WTC11 (cell line): ENCODE data around the gene ZBTB39. TPM values are rescaled to one million over a fixed set of nuclear protein-coding genes. Genes with fewer than 3 reads are reported as not detected.

Experiments
- ATAC-seq: fragments of 200-7000 bp; cut with Tn5 transposase; 2 replicates; pipeline ENCODE4 v1.10.0; 2021; ENCODE audit warnings: mild to moderate bottlenecking, moderate library complexity
- CTCF ChIA-PET: fragments of 300-600 bp; sonication (Branson Sonifier 250); formaldehyde crosslinking; loops from one replicate; lab custom pipeline; 2021; ENCODE audit warnings: antibody characterized with exemption; lab: Charles Lee
- POLR2A ChIA-PET: fragments of 350-600 bp; sonication (Branson Sonifier 250); formaldehyde crosslinking; loops from one replicate; lab custom pipeline; 2021; ENCODE audit warnings: antibody characterized with exemption; lab: Charles Lee
- DNase-seq: peaks from one replicate; pipeline ENCODE4 v3.0.0; 2021; ENCODE audit warnings: low spot score
- H3K27ac Mint-ChIP-seq: 2 replicates; pipeline ENCODE4 v1.8.0; 2021; ENCODE audit warnings: mixed read lengths
- H3K27me3 Mint-ChIP-seq: 2 replicates; pipeline ENCODE4 v1.8.0; 2021; ENCODE audit warnings: low read depth, mild to moderate bottlenecking, moderate library complexity, mixed read lengths
- H3K36me3 Mint-ChIP-seq: 2 replicates; pipeline ENCODE4 v1.8.0; 2021; ENCODE audit warnings: mixed read lengths
- H3K4me1 Mint-ChIP-seq: 2 replicates; pipeline ENCODE4 v1.8.0; 2022; ENCODE audit warnings: mixed read lengths
- H3K4me3 Mint-ChIP-seq: 2 replicates; pipeline ENCODE4 v1.8.0; 2021; ENCODE audit warnings: mild to moderate bottlenecking, moderate library complexity, mixed read lengths
- H3K9me3 Mint-ChIP-seq: 2 replicates; pipeline ENCODE4 v1.8.0; 2021; ENCODE audit warnings: mixed read lengths
- CDX4 ChIP-seq: fragments of 250-450 bp; sonication (Bioruptor Pico); IDR thresholded peaks from 2 replicates; pipeline ENCODE4 v1.9.0; 2021; ENCODE audit warnings: moderate library complexity, mild to moderate bottlenecking, inconsistent platforms, borderline replicate concordance
- E2F5 ChIP-seq: sonication (generic); formaldehyde crosslinking; IDR thresholded peaks from 2 replicates; pipeline ENCODE4 v1.8.1; 2022; ENCODE audit warnings: mild to moderate bottlenecking, moderate library complexity, missing genetic modification reagents
- FOXJ3 ChIP-seq: sonication (generic); formaldehyde crosslinking; IDR thresholded peaks from 2 replicates; pipeline ENCODE4 v1.9.0; 2021; ENCODE audit warnings: missing genetic modification reagents, mild to moderate bottlenecking, borderline replicate concordance
- FOXK1 ChIP-seq: sonication (generic); formaldehyde crosslinking; IDR thresholded peaks from 2 replicates; pipeline ENCODE4 v1.8.0; 2022; ENCODE audit warnings: mild to moderate bottlenecking, moderate library complexity, missing genetic modification reagents
- FOXP1 ChIP-seq: sonication (generic); formaldehyde crosslinking; IDR thresholded peaks from 2 replicates; pipeline ENCODE4 v1.8.0; 2022; ENCODE audit warnings: missing genetic modification reagents, mild to moderate bottlenecking, moderate library complexity, borderline replicate concordance
- GRHL2 ChIP-seq: fragments of 250-450 bp; sonication (Bioruptor Pico); IDR thresholded peaks from 2 replicates; pipeline ENCODE4 v1.8.0; 2022; ENCODE audit warnings: mild to moderate bottlenecking, moderate library complexity; ENCODE audit not compliant: insufficient replicate concordance, severe bottlenecking
- HMGA2 ChIP-seq: fragments of 250-450 bp; sonication (Bioruptor Pico); IDR thresholded peaks from 2 replicates; pipeline ENCODE4 v1.4.0; 2021; ENCODE audit warnings: mild to moderate bottlenecking, moderate library complexity
- JUN ChIP-seq: sonication (generic); formaldehyde crosslinking; IDR thresholded peaks from 2 replicates; pipeline ENCODE4 v1.8.0; 2023; ENCODE audit warnings: mild to moderate bottlenecking, missing genetic modification reagents
- PRDM15 ChIP-seq: sonication (generic); formaldehyde crosslinking; IDR thresholded peaks from 2 replicates; pipeline ENCODE4 v1.8.0; 2022; ENCODE audit warnings: missing genetic modification reagents
- USF2 ChIP-seq: sonication (generic); formaldehyde crosslinking; IDR thresholded peaks from 2 replicates; pipeline ENCODE4 v1.8.1; 2023; ENCODE audit warnings: mild to moderate bottlenecking, missing genetic modification reagents, moderate library complexity
- ZBTB43 ChIP-seq: sonication (generic); formaldehyde crosslinking; IDR thresholded peaks from 2 replicates; pipeline ENCODE4 v1.8.1; 2023; ENCODE audit warnings: mild to moderate bottlenecking, missing genetic modification reagents
- total RNA-seq: library from RNA; stranded (reverse); gene quantifications from 3 replicates; pipeline ENCODE4 v1.2.3, GENCODE V29; 2021

Gene ZBTB39
- total RNA-seq, 1 experiment from 2014 or later: 20.2 TPM

- TF ChIP-seq ZBTB43 (no peak), E2F5 (no peak), JUN (no peak), FOXK1 (CRISPR knock-in tag) (no peak), CDX4 (CRISPR knock-in tag) (no peak), FOXP1 (CRISPR knock-in tag) (no peak), GRHL2 (CRISPR knock-in tag) (no peak)
- TF ChIP-seq, all 79 proteins: peak for 0
- no peaks in the 10 kb centered on the region for H3K9me3 Mint-ChIP-seq
- H3K27ac Mint-ChIP-seq: no peak overlapping the region
- ChIA-PET CTCF (interaction anchor here (1.0 to 1.4 kb wide), 5 partner anchors 9 to 136 kb away, joined by 3 to 6 read pairs (median 3); no protein-coding TSS in a partner anchor), POLR2A (no interaction called here)
- H3K4me3 Mint-ChIP-seq: no peak overlapping the region
- DNase-seq: no peak
- H3K36me3 Mint-ChIP-seq: no peaks in the 10 kb centered on the region
- H3K27me3 Mint-ChIP-seq: peaks cover 10% of the 10 kb centered on the region; the same call in 1 of the 2 replicates
- no peak for ATAC-seq
- H3K4me1 Mint-ChIP-seq: peaks cover 8% of the 10 kb centered on the region
These were observed 33.9 kb upstream of the ZBTB39 start for GRCh38 chr12:57040211-57040610.

GRCh38 chr12:57039016-57039798, 32.9 kb upstream of the ZBTB39 start:
- DNase-seq: no peak
- Mint-ChIP-seq H3K4me1 (peaks cover 8% of the 10 kb centered on the region), H3K9me3 (no peaks in the 10 kb centered on the region), H3K4me3 (no peak overlapping the region), H3K27me3 (peaks cover 10% of the 10 kb centered on the region; the same call in 1 of the 2 replicates), H3K36me3 (no peaks in the 10 kb centered on the region), H3K27ac (no peak overlapping the region)
- ChIA-PET POLR2A (no interaction called here), CTCF (interaction anchor here (0.8 to 1.4 kb wide), 2 partner anchors 46 to 137 kb away, joined by 3 read pairs; no protein-coding TSS in a partner anchor)
- TF ChIP-seq FOXJ3 (CRISPR knock-in tag) (no peak), HMGA2 (CRISPR knock-in tag) (no peak)
- no peak for ATAC-seq

- ChIA-PET CTCF (interaction anchor here (0.5 to 2.5 kb wide), 3 partner anchors 16 to 75 kb away, joined by 4 to 7 read pairs (median 5); partner anchors contain the start of gene STAT6), POLR2A (no interaction called here)
- TF ChIP-seq PRDM15 (CRISPR knock-in tag) (peak; percentile 94), USF2 (CRISPR knock-in tag) (no peak)
- Mint-ChIP-seq H3K4me3 (no peak overlapping the region), H3K9me3 (no peaks in the 10 kb centered on the region), H3K27me3 (peaks cover 3% of the 10 kb centered on the region; the same call in 1 of the 2 replicates), H3K36me3 (no peaks in the 10 kb centered on the region), H3K4me1 (peaks cover 8% of the 10 kb centered on the region), H3K27ac (no peak overlapping the region)
- no peak for DNase-seq
- peak; percentile 26; the same call in 1 of the 2 replicates for ATAC-seq
These were observed 30.9 kb upstream of the ZBTB39 start for GRCh38 chr12:57037264-57037663.
